ENCODE results near the gene SERINC2.

GRCh38 chr1:31420716-31421115 lies 7.7 kb downstream of the SERINC2 start:
- TF ChIP-seq CTCF (IDR thresholded peaks at IDR 0.05; ENCODE audit: insufficient read depth, low read depth, low read length) (no peak), EZH2 (IDR thresholded peaks at IDR 0.05; ENCODE audit: insufficient read depth, low read length) (no peak)

Measured in astrocyte (in vitro differentiated cells and primary cell).